ENCODE results near the gene MAPK7. TPM values are rescaled to one million over a fixed set of nuclear protein-coding genes. Genes with fewer than 3 reads are reported as not detected.

The MAPK7 gene
- total RNA-seq, result 7.7 TPM

DNA sequence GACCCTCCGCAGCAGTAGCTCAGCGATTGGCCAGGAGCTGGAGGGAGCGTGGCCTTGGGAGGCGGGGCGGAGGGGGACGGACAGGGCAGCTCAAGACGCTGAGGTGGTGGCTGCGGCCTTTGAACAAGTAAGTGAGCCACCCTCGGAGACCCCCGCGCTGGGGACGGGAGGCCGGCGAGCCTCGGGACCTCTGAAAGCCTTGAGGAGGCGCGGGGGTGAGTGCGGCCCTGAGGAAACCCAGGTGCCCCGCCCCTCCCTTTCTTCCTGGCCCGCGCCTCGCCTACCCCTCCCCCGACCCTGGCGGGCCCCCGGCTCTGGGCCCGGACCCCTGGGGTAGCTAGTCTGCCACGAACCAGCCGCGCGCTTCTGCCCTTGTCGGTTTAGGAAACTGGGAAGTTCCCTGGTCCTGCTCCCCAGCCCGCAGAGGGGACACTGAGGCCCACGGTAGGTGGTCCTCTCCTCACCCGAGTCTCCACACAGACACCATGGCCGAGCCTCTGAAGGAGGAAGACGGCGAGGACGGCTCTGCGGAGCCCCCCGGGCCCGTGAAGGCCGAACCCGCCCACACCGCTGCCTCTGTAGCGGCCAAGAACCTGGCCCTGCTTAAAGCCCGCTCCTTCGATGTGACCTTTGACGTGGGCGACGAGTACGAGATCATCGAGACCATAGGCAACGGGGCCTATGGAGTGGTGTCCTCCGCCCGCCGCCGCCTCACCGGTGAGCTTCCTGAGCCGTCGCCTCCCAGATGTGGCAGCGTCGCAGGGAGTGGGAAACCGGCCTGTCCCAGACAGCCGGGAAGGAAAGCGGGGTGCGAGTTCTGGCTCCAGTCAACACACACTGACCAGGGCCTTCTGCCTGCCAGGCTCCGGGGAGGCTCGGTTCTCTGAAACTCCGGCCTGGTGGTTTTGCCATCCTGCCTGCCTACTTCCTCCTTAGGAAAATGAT, at the start of gene MAPK7:
TSS of gene MAPK7 (plus strand) at position 83 of the 945 bp plus-strand sequence. CDS start at position 486, 403 bp downstream.
- DNase-seq (ENCODE audit: low spot score) (peak; percentile 53), ATAC-seq (no peak)

DNA sequence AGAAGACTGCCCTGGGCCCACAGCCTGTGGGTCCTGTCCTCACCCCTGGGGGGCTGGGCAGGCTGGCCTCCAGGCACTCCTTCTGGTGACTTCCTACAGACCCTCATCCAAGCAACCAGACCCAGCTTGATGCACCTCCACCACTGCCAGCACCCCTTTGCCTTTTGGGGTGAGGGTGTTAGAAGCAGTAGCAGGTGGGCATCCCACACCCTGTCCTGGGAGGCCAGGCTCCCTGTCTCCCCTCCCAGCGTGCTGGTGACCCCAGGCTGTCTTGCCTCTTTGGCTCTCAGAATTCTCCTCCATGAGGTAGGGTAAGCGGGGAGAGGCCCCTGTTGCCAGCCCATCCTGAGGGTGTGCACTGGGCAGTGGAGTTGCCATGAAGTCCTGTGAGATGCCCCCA, 49.2 kb upstream of the MAPK7 start:
- ATAC-seq (no peak), DNase-seq (ENCODE audit: low spot score) (no peak)

DNA sequence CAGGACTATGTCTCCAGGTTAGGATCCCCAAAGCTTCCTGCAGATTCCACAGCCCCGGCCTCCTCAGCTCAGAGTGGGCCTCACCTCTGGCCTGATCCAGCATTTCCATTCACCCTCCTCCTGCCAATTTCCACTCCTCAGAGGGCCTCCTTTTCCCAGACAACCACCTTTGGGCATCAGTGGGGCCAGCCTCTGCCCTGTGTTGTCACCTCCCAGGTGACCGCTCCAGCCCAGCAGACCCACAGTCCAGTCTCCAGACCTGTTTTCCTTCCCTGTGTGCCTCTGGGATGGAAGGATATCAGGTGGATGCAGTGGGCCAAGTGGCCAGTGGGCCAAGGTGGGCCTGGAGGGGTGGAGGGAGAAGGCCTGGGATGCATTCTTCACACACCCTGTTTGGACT, 48.5 kb upstream of the MAPK7 start:
- ATAC-seq, result no peak
- peak; percentile 2 for DNase-seq (ENCODE audit: low spot score)

DNA sequence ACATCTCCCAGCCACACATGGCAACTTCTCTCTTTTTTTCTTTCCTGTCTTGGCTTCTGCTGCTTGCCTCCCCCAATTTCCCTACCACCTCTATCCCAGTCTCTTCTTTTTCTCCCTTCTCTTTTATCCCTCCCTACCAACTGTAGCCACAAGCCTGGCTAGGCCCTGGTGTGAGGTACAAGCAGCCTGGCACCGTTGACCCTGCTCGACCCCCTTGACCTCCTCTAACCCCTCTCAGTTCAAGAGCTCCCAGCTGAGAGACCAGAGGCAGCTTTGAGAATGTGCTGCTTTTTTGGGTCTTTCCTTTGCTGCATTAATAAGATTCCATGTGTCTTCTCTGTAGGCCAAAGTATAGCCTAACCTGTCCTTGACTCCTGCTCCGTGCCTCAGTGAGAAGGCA, 48.0 kb upstream of the MAPK7 start:
- ATAC-seq (no peak), DNase-seq (ENCODE audit: low spot score) (no peak)

DNA sequence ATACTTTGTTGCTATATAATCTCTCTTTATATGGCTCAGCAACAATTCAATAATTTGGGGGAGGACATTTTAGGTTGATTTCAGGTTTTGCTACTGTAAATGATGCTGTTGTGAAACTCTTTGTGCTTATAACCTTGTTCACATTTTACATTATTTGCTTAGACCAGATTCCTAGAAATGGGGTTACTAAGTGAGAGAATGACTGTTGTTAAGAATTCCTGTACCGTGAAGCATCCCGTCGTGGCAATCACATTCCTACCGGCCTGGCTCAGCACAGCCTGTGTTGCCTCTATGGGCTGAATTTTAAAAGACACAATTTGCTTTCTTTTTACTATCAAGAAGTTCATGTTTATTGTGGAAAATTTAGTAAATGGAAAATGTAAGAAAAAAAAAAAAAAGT, 47.2 kb upstream of the MAPK7 start:
- ATAC-seq, result no peak
- no peak for DNase-seq (ENCODE audit: low spot score)

DNA sequence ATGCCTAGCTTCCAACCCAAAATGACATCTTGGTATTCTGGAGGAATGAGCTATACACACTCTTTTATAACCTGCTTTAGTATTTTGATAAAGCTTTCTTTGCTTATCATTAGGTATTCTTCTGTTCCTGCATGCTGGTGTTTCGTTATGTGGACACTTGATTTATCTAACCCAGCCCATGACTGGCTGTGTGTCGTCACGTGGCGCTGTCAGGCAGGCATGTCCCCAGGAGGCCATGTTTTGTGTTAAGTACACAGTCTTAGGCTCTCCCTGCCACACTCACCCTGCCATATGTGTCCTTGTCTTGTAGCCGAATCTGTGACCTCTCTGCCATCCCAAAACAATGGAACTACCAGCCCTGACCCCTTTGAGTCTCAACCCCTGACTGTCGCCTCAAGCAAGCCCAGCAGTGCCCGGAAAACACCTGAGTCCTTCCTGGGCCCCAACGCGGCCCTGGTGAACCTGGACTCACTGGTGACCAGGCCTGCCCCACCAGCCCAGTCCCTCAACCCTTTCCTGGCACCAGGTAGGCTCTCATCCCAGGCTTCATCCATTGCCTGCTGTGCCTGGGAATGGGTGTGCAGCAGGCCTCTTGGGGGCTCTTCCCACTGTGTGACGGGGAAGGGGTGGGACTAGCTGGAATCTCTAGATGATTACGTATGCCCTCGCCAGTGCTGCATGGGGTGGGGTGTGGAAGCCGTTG, 46.6 kb upstream of the MAPK7 start:
- ATAC-seq, result no peak
- no peak for DNase-seq (ENCODE audit: low spot score)

DNA sequence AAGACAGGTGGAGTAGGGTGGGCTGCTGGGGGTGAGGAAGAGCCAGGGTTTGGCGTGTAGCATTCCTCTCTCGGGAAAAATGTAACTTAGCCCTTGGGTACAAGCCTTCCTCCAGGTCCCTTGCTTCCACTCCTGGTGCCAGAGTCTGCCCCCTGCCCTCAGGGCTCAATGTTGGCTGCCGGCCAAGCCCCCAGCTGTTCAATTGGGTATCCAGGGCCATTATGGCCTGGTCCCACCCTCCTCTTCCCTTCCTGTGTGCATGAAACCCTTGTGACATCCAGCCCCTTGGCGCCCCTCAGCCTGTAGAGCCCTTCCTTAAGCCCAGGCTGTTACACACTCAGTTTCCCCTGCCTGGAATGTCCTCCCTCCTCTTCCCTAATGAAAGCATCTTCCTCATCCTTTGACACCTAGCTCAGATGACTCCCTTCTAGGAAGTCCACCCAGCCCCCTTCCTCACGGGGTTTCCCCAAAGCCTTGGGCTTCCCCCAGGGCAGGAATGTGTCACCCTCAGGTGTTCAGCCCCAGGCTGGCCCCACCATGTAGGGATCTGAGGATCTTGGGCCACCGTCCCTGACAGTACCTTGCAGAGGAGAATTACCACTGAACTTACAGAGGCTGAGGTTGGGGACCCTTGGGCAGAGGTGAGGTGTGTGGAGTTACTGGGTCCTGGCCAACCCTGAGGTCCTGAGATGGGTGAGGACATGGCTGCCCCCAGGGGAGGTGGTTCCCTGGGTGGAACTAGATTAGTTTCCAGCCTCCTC, 45.7 kb upstream of the MAPK7 start:
- ATAC-seq (no peak), DNase-seq (ENCODE audit: low spot score) (no peak)

DNA sequence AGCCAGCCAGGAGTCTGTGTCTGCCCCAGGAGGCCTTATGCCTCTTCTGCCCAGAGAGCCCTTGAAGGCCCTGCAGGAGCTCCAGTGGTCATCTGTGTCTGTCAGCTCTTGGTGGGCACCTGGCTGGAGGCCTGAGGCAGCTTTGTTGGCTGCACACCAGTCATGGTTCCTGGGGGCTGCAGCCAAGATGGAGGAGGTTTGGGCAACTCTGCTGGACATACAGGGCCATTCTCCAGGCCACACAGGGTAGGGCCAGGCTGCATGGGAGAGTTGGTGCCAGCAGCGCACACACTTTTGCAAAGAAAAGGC, 45.2 kb upstream of the MAPK7 start:
- ATAC-seq, result no peak
- DNase-seq (ENCODE audit: low spot score), result no peak

DNA sequence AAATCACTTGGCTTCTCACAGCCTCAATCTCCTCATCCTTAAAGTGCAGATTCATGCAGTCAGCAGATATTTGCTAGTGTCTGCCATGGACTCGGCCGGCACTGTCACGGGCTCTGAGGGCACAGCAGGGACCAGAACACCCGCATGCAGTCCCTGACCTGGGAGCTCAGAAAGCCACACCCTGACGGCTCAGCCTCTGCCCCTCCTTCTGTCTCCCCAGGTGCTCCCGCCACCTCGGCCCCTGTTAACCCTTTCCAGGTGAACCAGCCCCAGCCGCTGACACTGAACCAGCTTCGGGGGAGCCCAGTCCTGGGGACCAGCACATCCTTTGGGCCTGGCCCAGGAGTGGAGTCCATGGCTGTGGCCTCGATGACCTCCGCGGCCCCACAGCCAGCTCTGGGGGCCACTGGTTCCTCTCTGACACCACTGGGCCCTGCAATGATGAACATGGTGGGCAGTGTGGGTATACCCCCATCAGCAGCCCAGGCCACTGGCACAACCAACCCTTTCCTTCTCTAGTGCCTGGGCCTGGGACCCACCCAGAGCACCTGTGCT, 44.5 kb upstream of the MAPK7 start:
- no peak for ATAC-seq
- no peak for DNase-seq (ENCODE audit: low spot score)

DNA sequence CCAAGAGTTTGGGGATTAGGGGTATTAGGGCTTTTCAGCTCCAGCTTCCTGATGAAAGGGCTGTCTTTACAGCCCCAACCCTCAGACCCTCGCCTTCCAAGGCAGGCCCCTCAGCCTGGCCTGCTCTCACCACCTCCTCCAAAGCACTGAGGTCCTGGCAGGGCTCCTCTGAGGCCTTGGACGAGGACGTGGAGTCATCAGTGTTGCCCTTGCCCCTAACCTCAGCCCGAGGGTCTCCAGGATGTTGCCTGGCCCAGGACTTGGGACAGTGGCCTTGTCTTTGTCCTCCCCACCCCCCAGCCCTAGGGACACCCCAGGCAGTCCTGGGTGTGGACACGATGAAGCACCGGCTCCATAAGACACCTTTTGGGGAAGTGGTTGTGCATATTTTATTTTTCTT, 44.0 kb upstream of the MAPK7 start:
- no peak for DNase-seq (ENCODE audit: low spot score)

DNA sequence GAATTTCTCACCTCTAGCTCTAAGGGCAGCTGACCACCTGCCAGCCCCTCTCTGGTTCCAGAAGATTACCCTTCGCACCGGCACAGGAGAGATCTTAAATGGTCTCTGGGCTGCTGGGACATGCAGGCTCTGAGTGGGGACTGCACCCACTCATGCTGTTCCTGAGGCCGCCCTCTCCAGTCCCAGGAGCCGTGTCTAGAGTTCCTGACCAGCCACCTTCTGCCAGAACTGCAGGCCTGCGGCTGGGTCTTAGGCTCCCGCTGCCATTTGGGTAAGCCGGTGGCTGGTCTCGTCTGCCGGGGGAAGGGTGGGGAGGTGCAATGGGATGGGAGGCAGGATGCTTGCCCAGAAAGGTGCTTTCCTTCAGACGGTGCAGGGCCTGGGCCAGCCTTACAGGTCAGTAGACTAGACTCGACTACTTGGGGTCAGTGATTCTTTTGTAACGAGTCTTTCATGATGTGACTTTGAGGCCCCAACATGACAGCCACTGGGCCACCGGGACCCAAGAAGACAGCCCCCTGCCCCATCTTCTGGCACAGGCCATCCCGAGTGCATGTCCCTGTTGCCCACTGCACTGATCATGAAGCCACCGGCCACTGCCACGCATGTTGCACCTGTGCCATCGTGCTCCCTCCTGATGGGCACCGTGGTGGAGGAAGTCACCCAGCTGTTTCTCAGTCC, 42.2 kb upstream of the MAPK7 start:
- ATAC-seq (no peak), DNase-seq (ENCODE audit: low spot score) (no peak)

More for the DNA sequence above, 44.0 kb upstream of the MAPK7 start:
- ATAC-seq, result no peak

DNA sequence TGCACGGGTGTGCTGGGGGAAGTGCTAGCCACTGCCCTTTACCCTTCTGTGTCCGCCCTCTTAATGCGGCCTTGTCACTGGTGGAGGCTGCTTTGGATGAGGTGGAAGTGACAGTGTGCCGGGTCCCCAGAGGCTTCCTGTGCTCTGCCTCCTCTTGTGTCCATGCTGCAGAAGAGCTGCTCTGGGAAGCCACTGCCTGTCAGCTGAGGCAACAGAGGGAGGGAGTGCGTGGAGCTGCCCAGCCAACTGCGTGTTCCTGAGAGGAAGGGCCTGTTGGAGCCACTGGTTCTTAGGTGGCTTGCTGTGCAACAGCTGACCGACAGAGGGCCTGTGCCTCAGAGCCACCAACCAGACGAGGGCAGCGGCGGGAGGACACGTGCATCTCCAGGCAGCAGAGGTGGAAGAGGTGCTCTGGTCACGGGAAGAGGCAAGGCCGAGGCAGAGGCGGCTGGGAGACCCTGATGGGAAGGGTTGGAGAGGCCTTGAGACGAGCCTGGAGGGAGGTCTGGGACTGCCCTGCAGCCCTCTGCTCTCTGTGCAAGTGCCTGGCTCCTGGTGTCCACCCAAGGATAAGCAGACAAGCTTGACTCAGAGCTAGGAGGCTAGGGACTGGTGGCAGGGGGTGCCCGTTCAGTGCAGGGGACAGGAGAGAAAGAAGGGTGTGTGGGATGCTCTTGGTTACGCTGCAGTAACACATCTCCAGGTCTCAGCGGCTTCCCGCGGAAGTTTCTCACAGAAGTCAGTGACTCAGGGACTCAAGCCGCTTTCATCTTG, 41.2 kb upstream of the MAPK7 start:
- ATAC-seq (peak; percentile 67), DNase-seq (ENCODE audit: low spot score) (peak; percentile 88)

DNA sequence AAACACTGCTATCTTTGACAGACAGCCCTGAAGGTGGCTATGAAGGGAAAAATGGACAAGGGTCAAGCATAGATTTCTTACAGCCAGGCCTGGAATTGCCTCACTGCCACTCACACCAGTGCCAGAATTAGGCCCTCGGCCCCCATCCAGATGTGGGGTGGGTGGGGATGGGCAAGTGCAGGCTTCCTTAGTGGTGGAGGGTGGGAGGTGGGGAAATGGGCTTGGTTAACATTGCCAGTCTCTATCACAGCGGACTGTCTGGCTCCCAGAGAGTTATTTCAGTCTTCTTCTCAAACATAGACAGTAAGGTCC, 40.6 kb upstream of the MAPK7 start:
- DNase-seq (ENCODE audit: low spot score) (peak; percentile 80), ATAC-seq (peak; percentile 30)

DNA sequence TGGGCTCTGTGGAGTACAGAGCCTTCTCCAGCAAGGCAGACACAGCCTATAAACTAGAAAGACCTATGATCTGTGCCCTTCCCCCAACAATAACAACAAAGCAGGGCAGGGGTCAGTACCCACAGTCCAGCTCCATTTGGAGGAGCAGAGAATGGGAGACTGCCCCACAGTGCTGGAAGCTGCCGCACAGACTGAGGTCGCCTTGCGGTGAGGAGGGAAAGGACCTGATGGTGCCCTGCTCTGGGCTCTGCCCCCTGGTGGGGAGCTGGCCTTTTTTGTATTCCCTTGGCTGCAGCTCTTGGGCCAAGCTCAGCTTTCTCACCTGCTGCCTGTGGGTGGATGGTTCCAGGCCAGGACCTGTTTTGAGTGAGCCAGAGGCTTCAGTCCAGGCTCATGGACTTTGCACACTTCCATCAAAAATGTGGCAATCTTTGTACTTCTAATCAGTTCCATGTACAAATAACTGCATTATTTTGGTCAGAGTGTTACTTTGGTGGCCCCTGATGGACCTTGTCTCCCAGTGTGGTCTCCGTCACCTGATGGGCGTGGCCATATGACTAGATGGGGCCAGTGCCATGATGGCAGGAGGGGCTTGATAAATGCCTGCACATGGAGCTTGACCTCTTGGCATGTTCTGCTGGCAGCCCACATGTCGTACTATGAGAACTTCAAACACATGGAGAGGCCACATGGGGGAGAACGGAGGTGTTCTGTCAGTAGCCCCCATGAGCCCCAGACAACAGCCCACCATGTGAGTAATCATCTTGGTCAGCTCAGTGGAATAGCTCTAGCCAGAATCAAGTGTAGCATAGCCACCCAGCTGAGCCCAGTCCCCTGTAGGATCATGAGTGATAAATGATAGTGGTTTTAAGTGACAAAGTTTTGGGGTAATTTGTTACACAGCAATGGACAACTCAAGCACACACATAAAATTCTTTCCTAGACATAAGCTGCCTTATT, 40.0 kb upstream of the MAPK7 start:
- peak; percentile 96 for DNase-seq (ENCODE audit: low spot score)
- ATAC-seq, result peak; percentile 75

DNA sequence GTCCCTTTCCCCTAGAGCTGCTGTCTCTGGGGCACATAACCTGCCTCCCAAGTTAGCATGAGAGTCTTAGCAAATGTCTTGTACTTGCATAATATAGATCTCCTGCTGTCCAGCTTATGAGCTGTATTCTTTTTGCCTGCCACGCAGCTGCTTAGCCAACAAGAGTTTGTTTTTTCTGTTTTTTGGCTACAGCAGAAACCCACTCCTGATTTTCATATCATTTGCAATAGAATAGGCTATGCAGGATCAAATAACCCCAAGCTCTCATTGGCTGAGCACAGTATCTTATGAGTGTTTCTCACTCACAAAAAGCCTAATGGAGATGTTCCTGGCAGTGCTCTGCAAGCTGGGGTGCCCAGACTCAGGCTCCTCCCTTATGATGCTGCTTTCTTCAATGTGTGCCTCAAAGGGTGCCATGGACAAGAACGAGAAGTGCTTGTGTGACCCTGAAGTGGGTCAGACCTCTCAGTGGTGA, 38.9 kb upstream of the MAPK7 start:
- DNase-seq (ENCODE audit: low spot score) (no peak), ATAC-seq (no peak)

DNA sequence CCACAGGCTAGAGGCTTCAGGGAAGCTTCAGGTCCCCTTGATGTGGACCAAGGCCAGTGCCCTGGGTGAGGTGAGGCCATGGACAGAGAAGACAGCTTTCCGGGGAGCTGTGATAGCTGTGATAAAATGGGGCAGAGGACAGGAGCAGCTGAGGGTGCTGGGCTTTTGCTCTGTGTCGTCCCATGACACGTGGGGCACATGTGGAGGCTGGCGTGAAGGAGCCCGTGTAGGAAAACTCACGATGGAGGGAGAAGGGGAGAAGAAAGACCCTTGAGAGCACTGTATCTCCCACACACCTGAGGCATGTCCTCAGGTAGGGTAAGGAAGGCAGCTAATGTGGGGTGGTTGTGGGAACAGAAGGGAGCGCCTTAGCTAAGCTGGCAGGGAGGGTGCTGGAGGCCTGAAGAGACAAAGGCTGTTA, 37.1 kb upstream of the MAPK7 start:
- DNase-seq (ENCODE audit: low spot score) (no peak), ATAC-seq (no peak)

DNA sequence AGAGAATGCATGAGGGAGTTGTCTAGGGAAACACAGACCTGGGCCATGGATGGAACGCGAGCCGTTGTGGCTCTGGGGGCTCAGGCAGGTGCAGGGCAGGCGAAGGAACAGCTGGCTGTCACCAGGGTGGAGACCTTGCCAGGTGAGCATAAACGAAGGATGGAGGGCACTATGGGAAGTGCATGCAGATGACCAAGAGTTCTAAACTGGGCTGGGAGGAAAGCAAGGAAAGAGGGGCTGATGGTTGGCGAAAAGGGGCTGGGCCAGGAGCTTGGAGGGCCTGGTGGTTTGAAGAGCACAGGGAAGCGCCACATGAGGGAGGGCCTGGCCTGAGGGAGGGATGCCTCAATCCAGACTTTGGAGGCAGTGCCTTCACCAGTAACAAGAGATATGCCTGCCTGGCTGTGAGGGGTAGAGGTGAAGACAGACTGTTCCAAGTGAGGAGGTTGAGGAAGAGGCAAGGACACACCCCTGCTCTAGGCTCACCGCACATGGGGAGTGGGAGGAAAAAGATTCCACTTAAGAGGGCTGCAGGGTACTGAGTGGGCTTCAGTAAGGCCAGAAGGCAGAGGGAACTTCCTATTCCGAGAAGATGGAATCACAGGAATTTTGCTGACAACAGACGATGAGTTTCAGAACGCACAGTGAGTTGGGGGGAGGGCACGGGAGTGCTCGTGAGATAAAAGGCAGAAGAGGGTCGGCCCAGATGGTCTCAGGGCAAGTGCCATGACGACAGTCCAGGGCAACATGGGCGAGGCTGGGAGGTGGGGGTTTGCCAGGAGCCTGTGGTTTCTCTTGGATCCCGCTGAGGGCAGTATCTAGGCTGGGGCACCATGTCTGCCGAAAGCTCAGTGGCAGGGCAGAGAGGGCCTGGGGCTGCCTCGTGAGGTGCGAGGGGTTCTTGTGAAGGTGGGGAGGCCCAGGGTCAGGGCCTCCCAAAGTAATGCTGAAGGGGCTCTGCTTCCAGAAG, 36.4 kb upstream of the MAPK7 start:
- ATAC-seq (no peak), DNase-seq (ENCODE audit: low spot score) (no peak)

Data from left lobe of liver (tissue), 2 donors.